NCI-H2107 treated with DMSO at 0.1 percent for 48 hours (cell line): ENCODE measurements around the gene ZC3H18.

ENCODE experiments used
- DNase-seq: peaks from one replicate; lab custom pipeline; 2025; ENCODE audit not compliant: unreplicated experiment; lab: John Stamatoyannopoulos, UW

The ZC3H18 gene

DNA sequence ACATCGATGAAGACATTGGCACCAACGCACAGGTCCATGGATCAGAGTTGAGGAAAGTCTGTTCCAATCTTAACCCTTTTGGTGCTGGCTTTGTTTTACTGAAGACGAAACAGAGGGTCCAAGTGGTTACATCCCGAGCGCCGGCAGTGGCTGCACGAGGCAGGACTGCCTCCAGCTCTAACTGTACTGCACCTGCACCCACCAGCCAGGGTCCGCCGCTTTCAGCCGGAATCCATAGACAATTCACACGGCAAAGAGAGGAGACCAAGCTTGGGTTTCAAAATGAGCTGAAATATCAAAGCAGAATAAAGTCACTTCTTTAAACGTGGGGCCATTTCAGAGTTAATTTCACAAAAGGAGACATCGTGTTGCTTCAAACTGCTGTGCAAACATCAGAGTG, 21.2 kb upstream of the ZC3H18 start:
- no peak for DNase-seq

DNA sequence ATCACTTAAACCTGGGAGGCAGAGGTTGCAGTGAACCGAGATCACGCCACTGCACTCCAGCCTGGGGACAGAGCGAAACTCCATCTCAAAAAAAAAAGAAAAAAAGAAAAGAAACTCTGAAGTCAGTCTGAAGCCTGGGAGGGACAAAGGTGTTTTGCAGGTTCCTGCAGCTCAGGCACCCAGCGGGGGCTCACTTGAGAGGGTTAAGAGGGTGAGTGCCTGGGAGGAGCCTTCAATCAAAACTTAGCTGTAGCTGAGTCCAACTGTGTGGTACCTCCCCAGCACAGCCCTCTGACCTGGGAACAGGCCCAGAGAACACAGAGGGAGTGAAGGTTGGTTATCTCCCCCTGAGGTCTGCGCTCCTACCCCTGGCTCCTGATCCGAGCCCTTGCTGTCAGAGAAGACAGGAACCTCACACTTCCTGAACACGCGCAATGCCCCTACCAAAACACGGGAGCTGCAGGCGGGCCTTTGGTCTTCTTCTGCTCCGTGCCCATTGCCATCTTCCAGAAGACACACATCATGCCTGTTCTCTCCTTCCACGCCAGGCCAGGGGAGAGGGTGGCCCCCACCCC, 20.4 kb upstream of the ZC3H18 start:
- DNase-seq: no peak

DNA sequence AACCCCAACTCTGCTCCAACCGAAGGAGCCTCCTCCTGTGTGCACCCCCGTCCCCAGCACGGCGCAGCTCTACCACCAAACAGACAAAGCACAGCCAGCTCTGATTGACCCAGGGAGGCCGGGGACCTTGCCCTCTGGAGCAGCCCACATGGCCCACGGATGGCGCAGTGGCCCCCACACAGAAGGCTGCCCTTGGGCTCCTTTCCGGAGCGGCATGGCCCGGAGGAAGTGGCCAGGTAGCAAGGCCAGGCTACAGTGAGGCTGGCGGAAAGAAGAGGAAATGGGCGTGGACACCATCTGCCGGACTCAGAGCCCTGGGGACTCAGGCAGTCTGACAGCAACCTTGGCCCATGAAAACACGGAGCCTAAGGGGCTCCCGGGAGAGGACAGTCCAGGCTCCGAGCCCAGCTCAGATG, 19.9 kb upstream of the ZC3H18 start:
- DNase-seq: no peak

DNA sequence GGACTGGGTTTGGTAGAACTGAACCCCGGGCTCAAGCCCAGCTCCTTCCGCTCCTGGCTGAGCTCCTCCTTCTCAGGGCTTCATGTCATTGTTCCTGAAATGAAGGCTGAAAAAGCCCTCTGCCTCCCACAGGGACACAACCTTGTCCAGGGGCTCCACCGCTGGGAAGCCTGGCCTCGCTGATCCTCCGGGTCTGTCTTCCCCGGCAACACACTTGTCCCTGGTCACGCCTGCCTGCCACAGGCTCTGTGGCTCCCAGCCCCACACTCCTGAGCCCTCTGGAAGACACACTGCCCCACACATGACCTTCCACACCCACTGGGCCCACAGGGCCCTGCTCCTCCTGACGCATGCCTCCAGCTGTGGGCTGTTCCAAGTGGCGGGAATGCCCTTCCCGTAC, 18.0 kb upstream of the ZC3H18 start:
- DNase-seq: no peak

DNA sequence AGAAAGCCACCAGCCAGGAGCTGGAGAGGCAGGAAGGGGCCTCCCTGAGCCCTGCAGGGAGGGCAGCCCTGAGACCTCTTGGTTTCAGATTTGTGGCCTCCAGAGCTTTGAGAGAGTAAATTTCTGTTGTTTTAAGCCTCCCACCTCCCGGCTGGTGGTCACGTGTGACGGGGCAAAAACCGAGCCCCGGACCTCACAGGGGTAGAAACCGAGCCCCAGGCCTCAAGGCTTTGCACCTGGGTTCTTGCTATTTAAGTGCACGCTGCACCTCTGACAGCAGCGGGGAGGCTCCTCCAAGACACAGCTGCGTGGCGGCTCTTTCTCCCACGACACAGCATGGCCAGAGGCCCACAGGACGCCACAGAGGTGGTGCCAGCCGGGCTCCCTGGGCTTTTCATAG, 17.4 kb upstream of the ZC3H18 start:
- DNase-seq: no peak

DNA sequence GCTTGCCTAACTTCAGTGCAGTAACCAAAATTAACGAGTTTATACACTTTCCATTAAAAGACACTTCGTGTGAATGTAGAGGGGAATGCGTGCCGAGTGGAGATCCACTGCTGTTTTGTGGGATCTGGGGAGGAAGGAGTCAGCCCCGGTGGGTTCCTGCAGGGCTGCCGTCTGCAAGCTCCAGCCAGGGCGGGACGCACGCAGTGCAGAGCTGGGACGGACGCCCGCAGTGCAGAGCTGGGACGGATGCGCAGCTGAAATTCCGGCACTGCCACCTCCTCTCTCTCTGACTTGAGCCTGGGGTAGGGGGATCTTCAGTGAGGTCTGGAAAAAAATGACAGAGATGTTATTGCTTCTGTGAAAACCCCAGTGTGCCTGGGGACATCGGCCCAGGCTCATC, 16.5 kb upstream of the ZC3H18 start:
- no peak for DNase-seq

DNA sequence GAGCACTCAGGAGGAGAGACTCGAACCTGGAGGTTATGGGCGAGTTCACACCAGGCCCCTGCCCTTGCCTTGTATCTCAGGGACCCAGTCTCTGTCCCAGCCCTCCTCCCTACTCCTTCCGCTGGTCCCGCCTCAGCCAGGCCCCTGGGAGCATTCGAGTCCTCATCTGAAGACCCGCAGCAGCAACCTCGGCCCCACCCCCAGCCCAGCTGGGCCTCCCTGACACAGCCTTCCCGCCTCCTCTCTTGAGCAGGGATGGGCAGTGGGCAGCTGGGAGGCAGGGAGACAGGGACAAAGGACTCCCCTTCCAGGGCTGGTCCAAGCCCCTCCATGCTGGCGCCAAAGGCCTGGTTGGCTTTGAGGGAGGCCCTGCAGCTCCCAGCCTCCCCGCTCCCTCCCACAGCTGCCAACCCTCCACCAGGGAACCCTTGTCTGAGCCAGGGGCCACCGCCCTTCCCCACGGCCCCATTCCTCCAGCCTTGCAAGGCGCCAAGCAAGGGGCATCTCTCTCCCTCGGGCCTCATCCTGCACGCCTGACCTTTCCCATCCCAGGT, 15.4 kb upstream of the ZC3H18 start:
- no peak for DNase-seq

DNA sequence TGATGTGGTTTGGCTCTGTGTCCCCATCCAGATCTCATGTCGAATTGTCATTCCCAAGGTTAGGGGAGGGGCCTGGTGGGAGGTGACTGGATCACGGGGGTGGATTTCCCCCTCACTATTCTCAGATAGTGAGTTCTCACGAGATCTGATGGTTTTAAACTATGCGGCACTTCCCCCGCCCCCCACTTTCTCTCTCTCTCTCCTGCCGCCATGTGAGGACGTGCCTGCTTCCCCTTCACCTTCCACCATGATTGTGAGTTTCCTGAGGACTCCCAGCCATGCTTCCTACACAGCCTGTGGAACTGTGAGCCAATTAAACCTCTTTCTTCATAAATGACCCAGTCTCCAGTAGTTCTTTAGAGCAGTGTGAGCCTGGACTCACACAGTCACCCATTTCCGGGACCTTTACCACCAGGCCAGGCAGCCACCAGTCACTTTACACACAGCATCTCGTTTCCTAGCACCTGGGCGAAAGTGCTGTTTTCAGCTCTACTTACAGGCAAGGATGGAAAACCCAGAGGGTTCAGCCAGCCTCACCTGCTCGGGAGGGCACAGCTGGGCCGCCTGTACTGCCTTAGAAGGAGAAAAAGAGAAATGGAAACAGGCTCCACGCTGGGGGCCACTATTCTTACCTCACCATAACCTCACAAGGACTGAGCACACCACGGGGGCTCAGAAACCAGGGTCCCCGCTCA, 13.8 kb upstream of the ZC3H18 start:
- DNase-seq: no peak

DNA sequence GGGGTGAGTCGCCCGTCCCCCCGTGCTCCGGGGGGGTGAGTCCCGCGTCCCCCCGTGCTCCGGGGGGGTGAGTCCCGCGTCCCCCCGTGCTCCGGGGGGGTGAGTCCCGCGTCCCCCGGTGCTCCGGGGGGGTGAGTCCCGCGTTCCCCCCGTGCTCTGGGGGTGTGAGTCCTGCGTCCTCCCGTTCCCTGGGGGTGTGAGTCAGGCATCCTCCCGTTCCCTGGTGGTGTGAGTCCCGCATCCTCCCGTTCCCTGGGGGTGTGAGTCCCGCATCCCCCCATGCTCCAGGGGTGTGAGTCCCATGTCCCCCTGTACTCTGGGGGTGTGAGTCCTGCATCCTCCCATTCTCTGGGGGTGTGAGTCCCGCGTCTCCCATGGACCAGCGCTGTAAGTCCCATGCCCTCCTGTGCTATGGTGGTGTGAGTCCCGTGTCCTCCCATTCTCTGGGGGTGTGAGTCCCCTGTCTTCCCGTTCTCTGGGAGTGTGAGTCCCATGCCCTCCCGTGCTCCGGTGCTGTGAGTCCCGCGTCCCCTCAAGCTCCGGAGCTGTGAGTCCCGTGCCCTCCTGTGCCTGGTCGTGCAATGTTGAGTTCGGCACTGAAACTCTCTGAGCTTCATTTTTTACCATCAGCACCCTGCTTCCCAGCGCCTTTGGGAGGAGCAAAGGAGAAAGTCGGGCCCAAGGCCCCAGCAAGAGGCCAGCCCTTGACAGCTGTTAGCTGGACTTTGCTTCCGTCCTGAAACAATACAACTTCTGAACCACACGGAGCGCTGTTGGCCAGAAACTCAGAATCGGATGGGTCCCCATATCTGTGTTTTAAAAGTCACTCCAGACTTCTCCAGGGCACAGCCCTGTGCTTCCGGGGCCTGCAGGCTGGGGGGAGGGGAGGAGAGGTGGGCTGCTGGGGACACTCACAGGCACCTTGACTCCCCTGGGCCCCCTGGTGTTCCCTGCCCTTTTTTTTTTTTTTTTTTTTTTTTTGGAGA, 11.5 kb upstream of the ZC3H18 start:
- peak; percentile 16 for DNase-seq

DNA sequence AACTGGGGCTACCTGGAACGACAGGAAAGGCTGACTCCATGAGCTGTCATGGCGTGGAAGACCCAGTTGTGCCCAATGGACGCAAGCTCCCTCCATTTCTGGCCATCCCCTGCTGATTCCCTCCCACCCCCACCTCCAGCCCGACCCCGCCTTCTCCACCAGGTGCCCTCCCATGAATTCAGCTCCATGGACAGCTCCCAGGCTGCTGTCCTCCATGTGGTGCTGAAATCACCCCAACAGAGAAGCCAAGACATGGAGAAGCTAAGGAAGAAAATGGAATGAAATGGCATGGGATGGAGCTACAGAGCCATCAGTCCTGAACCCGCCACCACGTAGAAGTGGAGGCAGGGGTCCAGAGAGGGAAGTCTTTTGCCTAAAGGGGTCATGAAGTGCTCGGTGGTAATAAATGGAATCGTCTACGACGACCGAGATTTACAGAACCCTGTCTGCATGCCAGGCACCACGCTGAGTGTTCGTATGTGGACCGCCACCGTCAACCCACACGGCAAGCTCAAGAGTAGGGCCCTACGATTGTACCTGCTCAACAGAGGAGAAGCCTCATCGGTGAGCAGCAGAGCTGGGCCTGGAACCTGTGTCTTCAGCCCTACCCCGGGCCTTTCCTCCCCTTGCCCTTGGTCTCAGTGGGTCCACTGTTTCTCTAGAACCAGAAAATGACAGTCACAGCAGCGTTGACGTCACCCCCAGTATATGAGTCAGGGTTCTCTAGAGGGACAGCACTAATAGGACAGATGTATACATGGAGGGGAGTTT, 9.3 kb upstream of the ZC3H18 start:
- no peak for DNase-seq

DNA sequence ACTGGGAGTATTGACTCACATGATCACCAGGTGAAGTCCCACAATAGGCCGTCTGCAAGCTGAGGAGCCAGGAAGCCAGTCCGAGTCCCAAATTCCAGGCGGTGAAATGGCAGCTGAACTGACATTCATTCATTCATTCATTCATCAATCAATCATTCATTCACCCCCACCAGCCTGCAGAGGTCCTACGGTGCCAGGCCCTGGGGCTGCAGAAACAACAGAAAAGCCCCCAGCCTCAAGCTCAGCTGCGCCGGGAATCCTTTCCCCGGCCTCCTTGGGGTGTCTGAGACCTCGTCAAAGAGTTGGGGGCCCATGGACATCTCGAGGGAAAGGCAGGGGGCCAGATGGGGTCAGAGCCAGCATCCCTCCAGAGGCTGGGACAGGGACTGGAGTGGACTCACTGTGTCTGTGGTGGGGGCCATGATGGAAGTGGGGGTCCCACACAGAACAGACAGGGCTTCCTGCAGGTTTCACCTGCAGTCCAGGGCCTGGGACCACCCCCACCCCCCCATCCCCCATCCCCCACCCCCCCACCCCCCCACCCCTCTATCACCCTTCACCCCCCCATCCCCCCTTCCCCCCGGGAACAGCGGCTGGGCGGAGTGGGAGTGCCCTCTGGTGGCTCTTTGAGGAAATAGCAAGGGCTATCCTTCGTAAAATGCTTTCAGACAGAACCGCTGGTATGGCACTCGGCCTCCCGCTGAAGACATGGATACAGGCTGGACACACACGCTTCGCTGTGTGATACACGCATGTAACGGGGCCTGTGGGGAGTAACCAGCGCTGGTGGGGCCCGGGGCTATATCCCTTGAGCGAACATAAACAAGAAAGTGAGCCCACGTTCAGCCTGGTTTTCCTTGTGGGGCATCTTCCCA, 8.5 kb upstream of the ZC3H18 start:
- peak; percentile 15 for DNase-seq

DNA sequence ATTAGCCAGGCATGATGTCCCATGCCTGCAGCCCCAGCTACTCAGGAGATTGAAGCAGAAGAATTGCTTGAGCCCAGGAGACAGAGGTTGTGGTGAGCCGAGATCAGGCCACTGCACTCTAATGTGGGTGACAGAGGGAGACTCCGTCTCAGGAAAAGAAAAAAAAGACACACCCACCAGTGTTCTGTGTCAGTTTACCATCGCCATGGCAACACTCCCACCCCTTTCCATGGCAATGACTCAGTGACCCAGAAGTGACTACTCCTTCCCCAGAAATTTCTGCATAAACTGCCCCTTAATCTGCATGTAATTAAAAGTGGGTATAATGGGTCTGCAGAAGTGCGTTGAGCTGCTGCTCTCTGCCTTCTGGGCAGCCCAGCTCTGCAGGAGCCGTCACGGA, 4.0 kb upstream of the ZC3H18 start:
- DNase-seq: no peak

DNA sequence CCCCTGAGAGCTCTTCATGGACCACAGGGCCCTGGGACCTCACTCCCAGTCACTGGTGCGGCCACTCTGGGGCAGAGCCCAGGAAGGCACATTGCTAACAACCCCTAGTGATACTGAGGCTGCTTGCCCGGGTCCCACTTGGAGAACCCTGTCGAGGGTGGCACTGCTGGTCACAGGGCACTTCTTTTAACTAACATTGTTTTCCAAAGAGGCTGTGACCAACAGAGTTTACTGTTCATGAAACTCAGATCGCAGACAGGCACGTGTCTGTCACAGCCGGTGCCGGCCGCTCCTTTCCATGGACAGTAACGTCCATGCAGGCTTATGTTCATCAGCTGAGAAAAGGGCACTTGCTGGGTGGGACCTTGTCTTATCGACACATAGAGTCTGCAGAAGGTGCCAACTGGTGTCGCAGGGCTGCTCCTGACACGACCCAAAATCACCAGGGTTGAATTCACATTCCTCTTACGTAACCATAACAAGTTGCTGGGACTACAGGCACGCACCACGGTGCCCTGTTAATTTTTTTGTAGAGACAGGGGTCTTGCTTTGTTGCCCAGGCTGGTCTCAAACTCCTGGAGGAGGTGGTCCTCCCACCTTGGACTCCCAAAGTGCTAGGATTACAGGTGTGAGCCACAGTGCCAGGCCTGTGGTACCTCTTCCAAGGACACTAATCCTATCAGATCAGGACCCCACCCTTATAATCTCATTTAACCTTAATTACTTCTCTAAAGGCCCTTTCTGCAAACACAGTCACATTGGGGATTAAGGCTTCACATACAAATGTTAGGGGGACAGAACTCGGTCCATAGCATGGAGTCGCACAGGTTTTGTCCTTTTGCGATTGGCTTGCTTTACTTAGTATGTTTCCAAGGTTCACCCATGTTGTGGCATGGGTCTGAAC, 1.2 kb upstream of the ZC3H18 start:
- no peak for DNase-seq

DNA sequence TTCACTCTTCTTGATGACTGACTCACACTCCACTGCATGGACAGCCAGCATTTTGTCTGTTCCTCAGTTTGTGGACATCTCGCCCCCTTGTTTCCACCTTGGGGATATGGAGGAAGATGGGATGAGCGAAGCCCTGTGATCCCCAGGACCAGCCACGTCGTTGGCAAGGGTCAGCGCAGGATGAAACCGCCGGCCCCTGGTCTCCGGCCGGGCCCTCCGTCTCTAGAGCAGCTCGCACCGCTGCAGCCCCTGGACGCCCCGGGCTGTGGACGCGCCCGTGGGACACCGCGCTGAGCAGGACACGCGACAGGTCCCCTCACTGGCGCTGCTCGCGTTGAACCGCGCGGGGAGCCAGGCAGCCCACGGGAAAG, 604 bp upstream of the ZC3H18 start:
- no peak for DNase-seq

DNA sequence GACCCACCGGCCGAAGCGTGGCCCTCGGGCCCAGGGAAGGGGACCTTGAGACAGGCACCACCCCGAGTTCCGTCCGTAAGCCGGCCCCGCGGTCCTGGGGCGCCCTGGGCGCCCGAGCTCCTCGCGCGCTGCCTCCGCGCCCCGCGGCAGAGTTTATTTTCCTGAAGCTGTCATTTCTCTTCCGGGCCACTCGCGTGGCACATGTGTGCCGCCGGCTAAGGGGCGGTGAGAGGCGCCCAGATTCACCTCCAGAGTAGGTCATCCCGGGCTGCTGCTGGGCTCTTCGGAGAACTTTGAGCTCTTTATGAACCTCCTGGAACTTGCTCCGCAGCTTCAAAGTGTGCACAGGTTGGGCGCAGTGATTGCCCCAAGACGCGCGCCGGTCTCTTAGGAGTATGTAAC, 489 bp downstream of the ZC3H18 start:
- DNase-seq: no peak

DNA sequence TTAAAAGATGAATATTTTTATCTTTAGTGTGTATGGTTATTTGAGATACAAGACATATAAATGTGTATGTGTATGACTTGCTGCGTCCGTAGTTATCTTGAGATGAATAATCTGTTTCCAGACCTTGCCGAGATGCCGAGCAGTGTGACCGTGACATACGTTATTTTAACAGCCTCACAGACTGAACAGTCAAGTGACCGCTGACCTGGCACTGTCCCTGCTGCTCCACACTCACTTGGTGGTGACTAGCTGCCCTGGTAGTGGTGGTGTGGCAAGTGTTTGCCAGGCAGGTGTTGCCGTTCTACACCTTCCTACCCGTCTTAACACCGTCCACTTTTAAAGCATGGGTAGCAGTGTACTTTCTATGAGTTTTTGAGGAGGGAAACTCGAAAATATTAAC, 5.0 kb downstream of the ZC3H18 start:
- DNase-seq: no peak

DNA sequence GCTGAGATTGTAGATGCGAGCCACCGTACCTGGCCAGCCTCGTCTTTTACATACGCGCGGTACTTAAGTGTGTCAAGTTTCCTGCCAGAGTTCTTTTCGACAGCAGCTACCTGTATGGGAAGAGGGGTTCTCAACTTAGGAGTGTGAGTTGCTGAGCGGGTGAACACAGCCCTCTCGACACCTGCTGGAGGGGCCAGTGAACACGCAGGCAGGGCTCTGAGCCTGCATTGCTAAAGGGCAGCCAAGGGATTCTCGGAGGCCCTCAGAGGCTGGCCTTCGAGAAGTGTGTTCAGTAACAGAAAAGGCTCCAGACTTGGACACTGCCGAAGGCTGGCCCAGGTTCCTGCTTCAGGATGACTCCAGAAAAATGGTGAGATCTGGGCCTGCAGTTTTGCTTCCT, 6.1 kb downstream of the ZC3H18 start:
- no peak for DNase-seq

DNA sequence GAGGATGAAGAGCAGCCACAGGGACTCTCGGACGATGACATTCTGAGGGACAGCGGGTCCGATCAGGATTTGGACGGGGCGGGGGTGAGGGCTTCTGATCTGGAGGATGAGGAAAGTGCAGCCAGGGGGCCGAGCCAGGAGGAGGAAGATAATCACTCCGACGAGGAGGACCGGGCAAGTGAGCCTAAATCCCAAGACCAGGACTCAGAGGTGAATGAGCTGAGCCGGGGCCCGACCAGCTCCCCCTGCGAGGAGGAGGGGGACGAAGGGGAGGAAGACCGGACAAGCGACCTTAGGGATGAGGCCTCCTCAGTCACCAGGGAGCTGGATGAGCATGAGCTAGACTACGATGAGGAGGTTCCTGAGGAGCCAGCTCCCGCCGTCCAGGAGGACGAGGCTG, 7.0 kb downstream of the ZC3H18 start:
- DNase-seq: no peak
